ENCODE data around the gene CAMK4.

CAMK4 gene

GRCh38 chr5:111422245-111422644, 198.1 kb downstream of the CAMK4 start:
- in situ Hi-C loops (cut with MboI; ENCODE audit: low sequenced_read_pairs) = no loop called here

GRCh38 chr5:111422747-111423720, 198.8 kb downstream of the CAMK4 start:
- in situ Hi-C loops (cut with MboI; ENCODE audit: low sequenced_read_pairs) = no loop called here

GRCh38 chr5:111425205-111425604, 201.0 kb downstream of the CAMK4 start:
- in situ Hi-C loops (cut with MboI; ENCODE audit: low sequenced_read_pairs) = no loop called here

- in situ Hi-C loops (cut with MboI; ENCODE audit: low sequenced_read_pairs) = no loop called here
Observed at GRCh38 chr5:111427762-111428161, 203.6 kb downstream of the CAMK4 start.

- in situ Hi-C loops (cut with MboI; ENCODE audit: low sequenced_read_pairs) = no loop called here
Observed at GRCh38 chr5:111432883-111433536, 208.8 kb downstream of the CAMK4 start.

- in situ Hi-C loops (cut with MboI; ENCODE audit: low sequenced_read_pairs) = no loop called here
Observed at GRCh38 chr5:111434800-111435199, 210.6 kb downstream of the CAMK4 start.

GRCh38 chr5:111439473-111440075, 215.4 kb downstream of the CAMK4 start:
- in situ Hi-C loops (cut with MboI; ENCODE audit: low sequenced_read_pairs) = no loop called here

- in situ Hi-C loops (cut with MboI; ENCODE audit: low sequenced_read_pairs) = no loop called here
Observed at GRCh38 chr5:111447099-111447498, 222.9 kb downstream of the CAMK4 start.

GRCh38 chr5:111447822-111448221, 223.6 kb downstream of the CAMK4 start:
- in situ Hi-C loops (cut with MboI; ENCODE audit: low sequenced_read_pairs) = no loop called here

- in situ Hi-C loops (cut with MboI; ENCODE audit: low sequenced_read_pairs) = no loop called here
Observed at GRCh38 chr5:111453295-111453694, 229.1 kb downstream of the CAMK4 start.

GRCh38 chr5:111453747-111454146, 229.6 kb downstream of the CAMK4 start:
- in situ Hi-C loops (cut with MboI; ENCODE audit: low sequenced_read_pairs) = no loop called here

- in situ Hi-C loops (cut with MboI; ENCODE audit: low sequenced_read_pairs) = no loop called here
Observed at GRCh38 chr5:111454198-111454622, 230.0 kb downstream of the CAMK4 start.

GRCh38 chr5:111454776-111455175, 230.6 kb downstream of the CAMK4 start:
- in situ Hi-C loops (cut with MboI; ENCODE audit: low sequenced_read_pairs) = no loop called here

GRCh38 chr5:111461255-111461671, 237.1 kb downstream of the CAMK4 start:
- in situ Hi-C loops (cut with MboI; ENCODE audit: low sequenced_read_pairs) = no loop called here

- in situ Hi-C loops (cut with MboI; ENCODE audit: low sequenced_read_pairs) = no loop called here
Observed at GRCh38 chr5:111461934-111462333, 237.8 kb downstream of the CAMK4 start.

GRCh38 chr5:111463311-111463710, 239.1 kb downstream of the CAMK4 start:
- in situ Hi-C loops (cut with MboI; ENCODE audit: low sequenced_read_pairs) = no loop called here

- in situ Hi-C loops (cut with MboI; ENCODE audit: low sequenced_read_pairs) = no loop called here
Observed at GRCh38 chr5:111469293-111469896, 245.2 kb downstream of the CAMK4 start.

- in situ Hi-C loops (cut with MboI; ENCODE audit: low sequenced_read_pairs) = no loop called here
Observed at GRCh38 chr5:111469903-111470302, 245.7 kb downstream of the CAMK4 start.

- in situ Hi-C loops (cut with MboI; ENCODE audit: low sequenced_read_pairs) = no loop called here
Observed at GRCh38 chr5:111472096-111472495, 247.9 kb downstream of the CAMK4 start.

GRCh38 chr5:111472579-111472978, 248.4 kb downstream of the CAMK4 start:
- in situ Hi-C loops (cut with MboI; ENCODE audit: low sequenced_read_pairs) = no loop called here

GRCh38 chr5:111478266-111478665, 254.1 kb downstream of the CAMK4 start:
- in situ Hi-C loops (cut with MboI; ENCODE audit: low sequenced_read_pairs) = no loop called here
